GM12801 (cell line): ENCODE measurements around the gene DLL1.

ENCODE experiments used
- CTCF ChIP-seq: IDR thresholded peaks from one replicate; pipeline ENCODE4 v1.5.1; 2011; ENCODE audit warnings: control low read depth; ENCODE audit not compliant: insufficient read length; ENCODE audit errors: extremely low read depth

The DLL1 gene

GRCh38 chr6:170313716-170314295, 22.9 kb upstream of the DLL1 start:
- no peak for TF ChIP-seq CTCF

GRCh38 chr6:170312876-170313275, 22.0 kb upstream of the DLL1 start:
- no peak for TF ChIP-seq CTCF

- no peak for TF ChIP-seq CTCF
Observed at GRCh38 chr6:170311696-170312095, 20.8 kb upstream of the DLL1 start.

GRCh38 chr6:170308761-170309160, 17.9 kb upstream of the DLL1 start:
- no peak for TF ChIP-seq CTCF

- no peak for TF ChIP-seq CTCF
Observed at GRCh38 chr6:170307080-170307545, 16.2 kb upstream of the DLL1 start.

GRCh38 chr6:170306324-170307079, 15.6 kb upstream of the DLL1 start, which contains the start of gene FAM120B:
Gene FAM120B, plus strand, starts transcription at chr6:170306758. Its CDS starts 10,633 bp downstream, at chr6:170317391.
- TF ChIP-seq CTCF, result no peak

- TF ChIP-seq CTCF, result no peak
Observed at GRCh38 chr6:170305805-170306323, 15.0 kb upstream of the DLL1 start.
